Fibroblast of skin of back (primary cell): ENCODE data around the gene PRAMEF27. TPM values are rescaled to one million over a fixed set of nuclear protein-coding genes. Genes with fewer than 3 reads are reported as not detected.
"Not testable (repeated sequence)": the region's sequence is repeated elsewhere in the genome, so short reads cannot be mapped to it uniquely, and the experiment has no call there.

ENCODE experiments used
- DNase-seq: peaks from one replicate; pipeline ENCODE4 v3.0.0-alpha.2; 2013
- polyA plus RNA-seq, 2 experiments: library from polyadenylated mRNA; unstranded; fragments of 120-200 nt; gene quantifications; one replicate each; pipeline ENCODE4 v1.2.1, GENCODE V29; 2013; ENCODE audit not compliant: insufficient read length in 2 of 2

PRAMEF27 gene
- not detected for polyA plus RNA-seq (2013, experiment 1 of 2; ENCODE audit: insufficient read length)
- not detected for polyA plus RNA-seq (2013, experiment 2 of 2; ENCODE audit: insufficient read length)

DNA sequence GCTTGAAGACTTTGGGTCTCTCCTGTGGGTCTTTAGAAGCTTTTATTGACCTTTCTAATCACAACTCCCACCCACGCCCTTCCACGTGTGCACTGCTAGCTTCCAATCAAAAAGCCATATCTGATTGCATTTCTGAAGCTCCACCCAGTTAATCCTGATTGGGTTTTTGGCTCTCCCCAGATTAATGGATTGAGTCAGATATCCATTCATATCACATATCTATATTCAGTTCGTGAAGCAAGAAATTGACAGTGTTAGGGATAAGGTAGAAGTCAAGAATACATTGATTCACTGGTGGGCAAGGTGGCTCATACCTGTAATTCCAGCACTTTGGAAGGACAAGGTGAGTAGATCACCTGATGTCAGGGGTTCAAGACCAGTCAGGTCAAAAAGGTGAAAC is at the start of gene PRAMEF27:
Gene PRAMEF27 (minus strand): TSS at position 101 of the 400 bp plus-strand sequence. CDS start 2,916 bp downstream, outside the sequence.
- not testable (repeated sequence) for DNase-seq

DNA sequence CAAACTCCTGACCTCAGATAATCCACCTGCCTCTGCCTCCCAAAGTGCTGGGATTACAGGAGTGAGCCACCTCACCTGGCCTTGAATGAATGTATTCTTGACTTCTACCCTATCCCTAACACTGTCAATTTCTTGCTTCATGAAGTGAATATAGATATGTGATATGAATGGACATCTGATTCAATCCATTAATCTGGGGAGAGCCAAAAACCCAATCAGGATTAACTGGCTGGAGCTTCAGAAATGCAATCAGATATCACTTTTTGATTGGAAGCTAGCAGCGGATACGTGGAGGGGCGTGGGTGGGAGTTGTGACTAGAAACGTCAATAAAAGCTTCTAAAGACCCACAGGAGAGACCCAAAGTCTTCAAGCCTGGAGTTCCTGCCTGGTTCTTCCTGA is 14.1 kb upstream of the PRAMEF27 start, which contains the start of gene PRAMEF25:
Gene PRAMEF25 (plus strand): TSS at position 301 of the 400 bp plus-strand sequence. CDS start 2,920 bp downstream, outside the sequence.
- not testable (repeated sequence) for DNase-seq

DNA sequence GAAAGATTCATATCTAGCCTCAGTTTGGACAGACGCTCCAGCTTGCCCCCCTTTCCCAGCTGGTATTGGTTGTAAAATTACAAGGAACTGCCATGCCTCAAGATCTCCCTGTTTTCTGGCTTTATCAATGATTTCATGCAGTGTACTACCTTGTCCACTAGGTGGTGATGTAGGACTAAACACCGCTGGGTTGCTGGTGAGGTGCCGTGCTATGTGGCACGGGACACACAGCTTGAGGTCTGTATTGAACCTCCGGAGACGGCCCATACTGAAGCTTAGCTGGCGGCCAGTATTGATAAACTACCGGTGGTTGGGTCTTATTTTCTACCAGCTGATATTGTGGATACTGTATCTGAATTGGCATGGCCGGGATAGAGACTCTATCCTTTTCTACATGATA is 36.5 kb downstream of the PRAMEF27 start:
- not testable (repeated sequence) for DNase-seq

DNA sequence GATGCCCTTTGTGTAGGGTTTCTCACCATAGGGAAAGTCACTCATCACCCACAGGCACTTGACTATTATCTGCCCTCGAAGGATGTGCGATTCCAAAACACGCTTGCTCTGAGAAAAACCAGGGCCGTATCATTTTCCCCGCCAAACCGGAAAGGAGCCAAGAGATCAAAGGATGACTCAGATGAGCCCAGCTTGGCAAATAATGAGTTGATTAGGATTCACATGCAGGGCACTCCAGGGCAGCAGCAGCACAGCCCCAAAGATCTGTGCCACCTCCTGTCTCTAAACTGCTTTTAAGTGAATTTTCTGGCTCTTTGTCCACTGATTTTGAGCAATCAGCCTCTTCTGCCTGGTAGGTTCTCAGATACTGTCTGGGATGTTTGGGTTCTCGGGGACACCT is 44.4 kb downstream of the PRAMEF27 start:
- DNase-seq, result not testable (repeated sequence)

DNA sequence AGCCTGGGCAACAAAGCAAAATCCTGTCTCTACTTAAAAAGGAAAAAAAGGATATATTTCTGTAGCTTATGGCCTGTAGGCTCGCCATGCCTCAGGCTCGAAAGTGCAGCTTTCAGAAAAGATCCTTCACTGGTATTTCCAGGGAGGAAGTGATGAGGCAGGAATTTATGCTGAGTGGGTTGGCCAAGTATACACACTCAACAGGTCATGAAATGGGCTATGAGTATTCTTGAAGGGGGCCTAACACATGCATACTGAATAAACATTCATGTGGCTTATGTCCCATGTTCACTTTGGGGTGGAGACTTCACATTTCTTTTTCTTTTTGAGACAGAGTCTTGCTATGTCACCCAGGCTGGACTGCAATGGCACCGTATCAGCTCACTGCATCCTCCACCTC is 47.0 kb downstream of the PRAMEF27 start:
- DNase-seq, result not testable (repeated sequence)

DNA sequence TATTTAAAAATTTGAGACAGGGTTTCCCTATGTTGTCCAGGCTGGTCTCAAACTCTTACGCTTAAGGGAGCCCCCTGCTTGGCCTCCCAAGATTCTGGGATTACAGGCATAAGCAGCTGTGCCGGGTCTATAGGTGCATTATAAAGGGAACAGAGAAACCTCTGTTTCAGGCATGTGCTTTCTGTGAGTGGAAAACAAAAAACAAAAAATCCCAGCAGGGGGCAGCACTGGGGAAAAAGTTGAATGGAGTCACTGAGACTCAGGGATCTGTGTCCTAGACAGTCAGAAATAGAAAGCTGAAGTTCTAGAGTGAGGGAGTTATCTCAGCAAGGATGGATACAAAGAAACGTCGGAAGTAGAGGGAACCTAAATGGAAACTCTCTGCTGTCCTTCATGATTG is 50.6 kb downstream of the PRAMEF27 start:
- DNase-seq, result not testable (repeated sequence)
